HepG2 (cell line): ENCODE data around the gene DPF1. TPM values are rescaled to one million over a fixed set of nuclear protein-coding genes. Genes with fewer than 3 reads are reported as not detected.

Experiments used
- ATAC-seq: fragments of 200-7000 bp; cut with Tn5 transposase; 3 replicates; pipeline ENCODE4 v1.9.1; 2020; ENCODE audit warnings: mild to moderate bottlenecking, moderate library complexity
- BruUV-seq: library from RNA; stranded (reverse); fragments of 400-500 nt; replicated peaks from 2 replicates; lab custom pipeline; 2021; lab: Mats Ljungman, UMichigan
- CTCF ChIA-PET: fragments of 300-600 bp; formaldehyde crosslinking; extraction: SDS; loops from one replicate; lab custom pipeline; 2021; ENCODE audit warnings: low total read pairs, inconsistent platforms, low intra/inter-chr PET ratio; lab: Yijun Ruan, JAX
- POLR2A ChIA-PET: fragments of 350-600 bp; sonication (Branson Sonifier 250); formaldehyde crosslinking; loops from one replicate; lab custom pipeline; 2020; ENCODE audit warnings: antibody characterized with exemption, inconsistent platforms; lab: Yijun Ruan, JAX
- DNase-seq: peaks from one replicate; pipeline ENCODE4 v3.0.0-alpha.2; 2015; ENCODE audit warnings: low spot score
- FAIRE-seq: peaks from 3 replicates; lab custom pipeline; 2011; peaks lifted over from hg19 to GRCh38; lab: Jason Lieb, UNC
- H2AFZ ChIP-seq: one replicate; pipeline ENCODE4 v1.6.1; 2011; ENCODE audit warnings: low read length, inconsistent platforms
- H3K27ac ChIP-seq: fragments of 300-600 bp; 3 replicates; pipeline ENCODE4 v1.8.0; 2011; ENCODE audit warnings: mixed run types, mild to moderate bottlenecking, mixed read lengths, low read length, inconsistent platforms; ENCODE audit not compliant: insufficient read depth; ENCODE audit errors: extremely low read length
- H3K27me3 ChIP-seq, 2 experiments: fragments of 200-600 bp in 1 of 2; 2 replicates in 1 of 2; 3 replicates in 1 of 2; pipeline versions ENCODE4 v1.6.0 to v1.8.0; 2011; ENCODE audit warnings: low read length in 2 of 2, mild to moderate bottlenecking in 2 of 2, moderate library complexity in 2 of 2, inconsistent platforms in 1 of 2; ENCODE audit not compliant: insufficient read depth in 2 of 2, control insufficient read depth in 1 of 2
- H3K36me3 ChIP-seq, 2 experiments: fragments of 200-600 bp in 1 of 2; replicated peaks in 1 of 2; 2 replicates in 1 of 2; 3 replicates in 1 of 2; pipeline versions ENCODE4 v1.5.1 to v1.8.0; 2011; ENCODE audit warnings: low read length in 2 of 2, inconsistent platforms in 1 of 2; ENCODE audit not compliant: insufficient read depth in 2 of 2, control insufficient read depth in 1 of 2
- H3K4me1 ChIP-seq: 2 replicates; pipeline ENCODE4 v1.5.1; 2012; ENCODE audit warnings: low read length, inconsistent platforms; ENCODE audit not compliant: insufficient read depth
- H3K4me2 ChIP-seq: 2 replicates; pipeline ENCODE4 v1.6.0; 2011; ENCODE audit warnings: low read depth, low read length, inconsistent platforms
- H3K4me3 ChIP-seq, 3 experiments: fragments of 200-600 bp in 1 of 3; sonication (generic), shearing (Covaris generic) in 1 of 3; replicated peaks in 1 of 3; 2 replicates each; pipeline ENCODE4 v1.5.1; 2011 to 2016; ENCODE audit warnings: low read length in 3 of 3, inconsistent platforms in 2 of 3, low read depth in 2 of 3, mild to moderate bottlenecking in 2 of 3, control low read depth in 1 of 3, mixed read lengths in 1 of 3; ENCODE audit not compliant: insufficient read depth in 1 of 3
- H3K79me2 ChIP-seq: one replicate; pipeline ENCODE4 v1.6.1; 2011; ENCODE audit warnings: low read length, inconsistent platforms; ENCODE audit not compliant: insufficient read depth
- H3K9ac ChIP-seq: 2 replicates; pipeline ENCODE4 v1.6.0; 2011; ENCODE audit warnings: mild to moderate bottlenecking, low read depth, low read length, inconsistent platforms; ENCODE audit not compliant: insufficient read depth
- H3K9me3 ChIP-seq: 2 replicates; pipeline ENCODE4 v1.5.1; 2012; ENCODE audit warnings: mild to moderate bottlenecking, low read length
- H4K20me1 ChIP-seq: 2 replicates; pipeline ENCODE4 v1.6.0; 2011; ENCODE audit warnings: inconsistent platforms, mild to moderate bottlenecking, low read length, moderate library complexity; ENCODE audit not compliant: insufficient read depth
- EED ChIP-seq: sonication (generic); formaldehyde crosslinking; IDR thresholded peaks from 2 replicates; pipeline ENCODE4 v1.5.0; 2020; ENCODE audit warnings: mild to moderate bottlenecking, missing genetic modification reagents
- MED13 ChIP-seq: sonication (generic); formaldehyde crosslinking; IDR thresholded peaks from 2 replicates; pipeline ENCODE4 v1.5.0; 2020; ENCODE audit warnings: missing genetic modification reagents
- MIER3 ChIP-seq: IDR thresholded peaks from 2 replicates; pipeline ENCODE4 v1.6.1; 2016; ENCODE audit warnings: missing compliant biosample characterization, borderline replicate concordance
- ZNF460 ChIP-seq: sonication (generic); formaldehyde crosslinking; IDR thresholded peaks from 2 replicates; pipeline ENCODE4 v1.5.1; 2020; ENCODE audit warnings: missing genetic modification reagents, mild to moderate bottlenecking, borderline replicate concordance
- WGBS: methylation state at CpG from one replicate; pipeline ENCODE4 v1.1.6; 2017; ENCODE audit warnings: low lambda C conversion rate; 5-methylcytosine and 5-hydroxymethylcytosine counted together
- in situ Hi-C: cut with HindIII; loops from 2 replicates; pipeline ENCODE4 v1.10.0; 2017; ENCODE audit warnings: low pct_unique_long_range_greater_than_20kb; ENCODE audit not compliant: extremely low pct_ligation_motif_present
- intact Hi-C: fragments of 100-400 bp; cut with micrococcal nuclease; formaldehyde crosslinking; loops from one replicate; pipeline ENCODE4 v1.10.0; 2022; ENCODE audit not compliant: unreplicated experiment
- polyA plus RNA-seq, 8 experiments: library from polyadenylated mRNA; depleted of rRNA in 3 of 8; stranded (reverse) in 7 of 8; unstranded in 1 of 8; fragments of >200 nt; fragmentation: Illumina TruSeq in 4 of 8; extraction: Trizol in 4 of 8; gene quantifications; 2 replicates each; pipeline versions ENCODE4 v1.2.1 to v1.2.3, GENCODE V29; 2011 to 2016; ENCODE audit warnings: low read depth in 4 of 8, missing spikeins in 1 of 8, mixed read lengths in 1 of 8; ENCODE audit not compliant: insufficient read depth in 1 of 8
- total RNA-seq, 5 experiments: library from RNA; depleted of rRNA; stranded (reverse); fragments of >200 nt; fragmentation: Illumina TruSeq; extraction: Trizol; gene quantifications; 2 replicates each; pipeline ENCODE4 v1.2.3, GENCODE V29; 2016; ENCODE audit warnings: low read depth in 1 of 5
- TF ChIP-seq, protein P1 (sequence below): sonication (generic); formaldehyde crosslinking; IDR thresholded peaks from 2 replicates; pipeline ENCODE4 v1.5.0; 2020; ENCODE audit warnings: missing genetic modification reagents, mild to moderate bottlenecking, borderline replicate concordance

DPF1 gene
- total and polyA plus RNA-seq, 2 of the 13 experiments (the other 11 are each of a cell fraction or from before 2014, with no cell fraction given): 1.0 to 3.2 TPM

DNA sequence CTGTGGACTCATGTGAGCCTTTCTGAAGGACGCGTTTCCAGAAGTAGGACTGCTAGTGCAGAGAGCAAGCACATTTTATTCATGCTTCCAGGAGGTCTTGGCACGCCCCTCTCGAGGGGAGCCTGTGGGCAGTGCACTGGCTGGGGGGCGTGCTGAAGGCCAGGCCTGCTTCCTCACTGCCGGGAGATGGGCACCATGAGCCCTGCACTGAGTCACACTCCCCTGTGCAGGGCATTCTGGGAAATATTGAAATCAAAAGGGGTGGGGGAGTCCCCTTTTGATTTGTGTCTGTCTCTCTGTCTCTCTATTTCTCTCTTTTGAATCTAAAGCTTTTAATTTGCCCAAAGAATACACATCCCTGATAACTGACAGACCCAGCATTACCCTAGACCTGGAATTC, 34.0 kb downstream of the DPF1 start:
- Histone ChIP-seq H3K27me3 (no peaks in the 10 kb centered on the region), H2AFZ (no peak overlapping the region), H3K4me2 (no peak overlapping the region), H3K9ac (no peak overlapping the region), H4K20me1 (no peaks in the 10 kb centered on the region), H3K27ac (no peak overlapping the region), H3K4me3 (no peak overlapping the region), H3K36me3 (peaks cover 2 to 3% of the 10 kb centered on the region in 2 experiments; a peak in 2 of 5 replicates), H3K9me3 (no peaks in the 10 kb centered on the region), H3K4me1 (peaks cover 13% of the 10 kb centered on the region), H3K79me2 (no peaks in the 10 kb centered on the region)
- DNase-seq: no peak
- POLR2A ChIA-PET: no interaction called here
- no peak for FAIRE-seq
- 87% methylated on average over 3 of the region's 6 CpGs for WGBS
- CTCF ChIA-PET: no interaction called here
- no TSS peak for BruUV-seq
- no peak for ATAC-seq
- intact Hi-C loops (no loop called here), in situ Hi-C loops (no loop called here)
- TF ChIP-seq, protein P1, sequence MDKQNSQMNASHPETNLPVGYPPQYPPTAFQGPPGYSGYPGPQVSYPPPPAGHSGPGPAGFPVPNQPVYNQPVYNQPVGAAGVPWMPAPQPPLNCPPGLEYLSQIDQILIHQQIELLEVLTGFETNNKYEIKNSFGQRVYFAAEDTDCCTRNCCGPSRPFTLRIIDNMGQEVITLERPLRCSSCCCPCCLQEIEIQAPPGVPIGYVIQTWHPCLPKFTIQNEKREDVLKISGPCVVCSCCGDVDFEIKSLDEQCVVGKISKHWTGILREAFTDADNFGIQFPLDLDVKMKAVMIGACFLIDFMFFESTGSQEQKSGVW (CRISPR knock-in tag): no peak

DNA sequence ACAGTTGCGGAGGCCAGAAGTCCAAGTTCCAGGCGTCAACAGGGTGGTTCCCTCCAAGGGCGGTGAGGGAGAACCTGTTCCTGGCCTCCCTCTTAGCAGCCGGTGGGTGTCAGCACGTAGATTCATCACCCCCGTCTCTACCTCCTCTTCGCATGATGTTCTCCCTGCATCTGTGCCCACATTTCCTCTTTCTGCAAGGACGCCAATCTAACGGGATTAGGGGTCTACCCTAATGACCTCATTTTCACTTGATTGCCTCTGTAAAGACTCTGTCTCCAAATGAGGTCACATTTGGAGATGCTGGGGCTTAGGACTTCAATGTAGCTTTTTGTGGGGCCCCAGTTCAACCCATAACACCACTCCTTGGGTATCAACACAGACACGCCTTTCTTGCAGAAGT, 38.5 kb downstream of the DPF1 start:
- POLR2A ChIA-PET: no interaction called here
- H3K36me3 ChIP-seq: peaks cover 0 to 6% of the 10 kb centered on the region in 2 experiments; a peak in 3 of 5 replicates
- BruUV-seq: no TSS peak

More for the DNA sequence above, 38.5 kb downstream of the DPF1 start:
- DNase-seq: no peak
- no peak overlapping the region for H3K4me3 ChIP-seq
- no peaks in the 10 kb centered on the region for H3K79me2 ChIP-seq
- CTCF ChIA-PET: no interaction called here
- H3K9ac ChIP-seq: no peak overlapping the region
- 95% methylated on average over 9 of the region's 10 CpGs for WGBS
- H2AFZ ChIP-seq: no peak overlapping the region
- no peaks in the 10 kb centered on the region for H3K27me3 ChIP-seq
- H3K27ac ChIP-seq: no peak overlapping the region
- no peaks in the 10 kb centered on the region for H3K4me1 ChIP-seq
- FAIRE-seq: no peak
- intact Hi-C loops (no loop called here), in situ Hi-C loops (no loop called here)
- H3K9me3 ChIP-seq: no peaks in the 10 kb centered on the region
- H4K20me1 ChIP-seq: no peaks in the 10 kb centered on the region
- H3K4me2 ChIP-seq: no peak overlapping the region
- TF ChIP-seq EED (no peak), ZNF460 (CRISPR knock-in tag) (no peak), MIER3 (CRISPR knock-in tag) (no peak), MED13 (CRISPR knock-in tag) (no peak)
- no peak for ATAC-seq
